Spleen (tissue), 7 donors: ENCODE results near the gene XPC.

Experiments
- POLR2AphosphoS5 ChIP-seq, 3 donors: sonication (generic); formaldehyde crosslinking; IDR thresholded peaks; one replicate each; pipeline ENCODE4 v1.5.1; 2017; ENCODE audit warnings: antibody characterized with exemption in 3 of 3
- TF ChIP-seq, protein P1 (sequence below), 11 experiments: fragments of 200-600 bp in 7 of 11; fragments of 450-650 bp in 4 of 11; sonication (generic) in 4 of 11; IDR thresholded peaks in 8 of 11; conservative IDR thresholded peaks in 3 of 11; 1 replicate in 7 of 11; 2 replicates in 4 of 11; pipeline versions ENCODE4 v1.4.0 to v1.8.0; 2016 to 2021; ENCODE audit warnings: antibody characterized with exemption in 11 of 11, inconsistent platforms in 4 of 11, mild to moderate bottlenecking in 1 of 11
- donor health status: DM: no; HTN: no; CAD: no; lungs with moderate emphysema.
- donor health status: DM: no; HTN: no; CAD: no.
- donor health status: DM: no; HTN: no; CAD: no.

DNA sequence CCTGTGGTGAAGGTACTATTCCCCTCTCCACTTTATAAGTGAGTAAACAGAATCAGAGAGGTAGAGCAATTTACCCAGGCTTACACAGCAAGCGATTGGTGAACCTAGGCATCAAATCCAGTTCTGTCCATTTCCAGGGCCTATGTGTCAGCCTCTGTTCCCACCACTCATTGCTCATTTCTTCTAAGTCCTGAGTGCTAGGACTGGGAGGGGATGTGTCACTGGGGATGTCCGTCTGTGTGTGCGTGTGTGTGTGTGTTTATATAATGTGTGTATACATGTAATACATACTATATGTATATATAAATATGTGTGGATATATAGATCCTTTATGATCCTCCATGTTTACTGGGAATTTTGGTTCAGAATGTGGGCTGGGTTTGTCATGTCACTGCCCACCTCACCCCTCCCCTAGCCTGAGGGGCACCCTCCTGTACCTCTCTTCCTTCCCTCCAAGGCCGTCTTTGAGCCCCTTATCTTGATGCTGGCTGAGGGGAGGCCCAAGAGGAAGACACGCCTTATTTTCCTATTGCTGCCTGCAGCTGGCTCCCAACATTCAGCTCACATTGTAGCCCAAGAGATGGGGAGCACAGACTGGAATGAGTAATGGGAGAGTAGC, 51.4 kb downstream of the XPC start:
- TF ChIP-seq POLR2AphosphoS5 (IDR thresholded peaks at IDR 0.05), result no peak
- TF ChIP-seq, protein P1, sequence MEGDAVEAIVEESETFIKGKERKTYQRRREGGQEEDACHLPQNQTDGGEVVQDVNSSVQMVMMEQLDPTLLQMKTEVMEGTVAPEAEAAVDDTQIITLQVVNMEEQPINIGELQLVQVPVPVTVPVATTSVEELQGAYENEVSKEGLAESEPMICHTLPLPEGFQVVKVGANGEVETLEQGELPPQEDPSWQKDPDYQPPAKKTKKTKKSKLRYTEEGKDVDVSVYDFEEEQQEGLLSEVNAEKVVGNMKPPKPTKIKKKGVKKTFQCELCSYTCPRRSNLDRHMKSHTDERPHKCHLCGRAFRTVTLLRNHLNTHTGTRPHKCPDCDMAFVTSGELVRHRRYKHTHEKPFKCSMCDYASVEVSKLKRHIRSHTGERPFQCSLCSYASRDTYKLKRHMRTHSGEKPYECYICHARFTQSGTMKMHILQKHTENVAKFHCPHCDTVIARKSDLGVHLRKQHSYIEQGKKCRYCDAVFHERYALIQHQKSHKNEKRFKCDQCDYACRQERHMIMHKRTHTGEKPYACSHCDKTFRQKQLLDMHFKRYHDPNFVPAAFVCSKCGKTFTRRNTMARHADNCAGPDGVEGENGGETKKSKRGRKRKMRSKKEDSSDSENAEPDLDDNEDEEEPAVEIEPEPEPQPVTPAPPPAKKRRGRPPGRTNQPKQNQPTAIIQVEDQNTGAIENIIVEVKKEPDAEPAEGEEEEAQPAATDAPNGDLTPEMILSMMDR (IDR thresholded peaks at IDR 0.05 in 8 of 11, conservative IDR thresholded peaks at IDR 0.05 in 3 of 11), result no peak
